LNCAP (cell line): ENCODE measurements around the gene KCTD17.
A peak's percentile ranks its signal among the peaks of the same experiment; 100 is the strongest.

ENCODE experiments used
- CTCF ChIP-seq: fragments of 450-650 bp; IDR thresholded peaks from 2 replicates; pipeline ENCODE4 v1.5.1; 2017; ENCODE audit warnings: mild to moderate bottlenecking

Gene KCTD17

GRCh38 chr22:37021710-37022482 lies 29.6 kb upstream of the KCTD17 start:
- peak; percentile 77 for TF ChIP-seq CTCF

GRCh38 chr22:37022483-37023337 lies 28.8 kb upstream of the KCTD17 start:
- TF ChIP-seq CTCF: no peak

GRCh38 chr22:37023743-37024338 lies 27.7 kb upstream of the KCTD17 start:
- no peak for TF ChIP-seq CTCF

GRCh38 chr22:37024339-37025157 lies 27.0 kb upstream of the KCTD17 start:
- no peak for TF ChIP-seq CTCF

- TF ChIP-seq CTCF: no peak
Observed at GRCh38 chr22:37025500-37026070, 26.0 kb upstream of the KCTD17 start.

- TF ChIP-seq CTCF: no peak
Observed at GRCh38 chr22:37026325-37026724, 25.2 kb upstream of the KCTD17 start.

- TF ChIP-seq CTCF: no peak
Observed at GRCh38 chr22:37027556-37027955, 24.0 kb upstream of the KCTD17 start.
